IMR-90 (cell line): ENCODE data around the gene TENM3. TPM values are rescaled to one million over a fixed set of nuclear protein-coding genes. Genes with fewer than 3 reads are reported as not detected.

ENCODE experiments used
- ATAC-seq: fragments of 200-7000 bp; cut with Tn5 transposase; 2 replicates; pipeline ENCODE4 v1.9.1; 2020; ENCODE audit warnings: low read depth, mild to moderate bottlenecking, moderate library complexity
- BruUV-seq: library from RNA; stranded (reverse); fragments of 400-500 nt; replicated peaks from 2 replicates; lab custom pipeline; 2021; lab: Mats Ljungman, UMichigan
- CTCF ChIA-PET: fragments of 300-600 bp; formaldehyde crosslinking; extraction: SDS; loops from one replicate; lab custom pipeline; 2021; ENCODE audit warnings: antibody characterized with exemption; lab: Yijun Ruan, JAX
- POLR2A ChIA-PET: fragments of 300-600 bp; sonication (Branson Sonifier 250); formaldehyde crosslinking; loops from one replicate; lab custom pipeline; 2022; ENCODE audit warnings: antibody characterized with exemption; ENCODE audit not compliant: unreplicated experiment; lab: Charles Lee
- DNase-seq: peaks from one replicate; pipeline ENCODE4 v3.0.0; 2013
- H2AFZ ChIP-seq: replicated peaks from 2 replicates; pipeline ENCODE3; 2013; ENCODE audit warnings: low read length, mild to moderate bottlenecking; ENCODE audit not compliant: poor library complexity
- H2AK5ac ChIP-seq: 2 replicates; pipeline ENCODE4 v1.6.1; 2013; ENCODE audit warnings: low read depth, low read length, inconsistent platforms
- H2AK9ac ChIP-seq: replicated peaks from 2 replicates; pipeline ENCODE3; 2013; ENCODE audit warnings: mild to moderate bottlenecking, low read depth, low read length, moderate library complexity; ENCODE audit not compliant: poor library complexity
- H2BK120ac ChIP-seq: 2 replicates; pipeline ENCODE4 v1.6.1; 2013; ENCODE audit warnings: low read depth, low read length, inconsistent platforms
- H2BK15ac ChIP-seq: 3 replicates; pipeline ENCODE4 v1.6.1; 2013; ENCODE audit warnings: low read depth, low read length, inconsistent platforms
- H2BK20ac ChIP-seq: 2 replicates; pipeline ENCODE4 v1.6.1; 2013; ENCODE audit warnings: low read depth, mild to moderate bottlenecking, inconsistent platforms, low read length, moderate library complexity
- H2BK5ac ChIP-seq: 2 replicates; pipeline ENCODE4 v1.6.1; 2013; ENCODE audit warnings: mild to moderate bottlenecking, low read depth, low read length, inconsistent platforms; ENCODE audit not compliant: poor library complexity, severe bottlenecking
- H3K14ac ChIP-seq: replicated peaks from 2 replicates; pipeline ENCODE4 v1.6.1; 2013; ENCODE audit warnings: low read depth, low read length, inconsistent platforms
- H3K18ac ChIP-seq: 2 replicates; pipeline ENCODE4 v1.6.1; 2013; ENCODE audit warnings: low read depth, low read length, control low read depth
- H3K23ac ChIP-seq: 2 replicates; pipeline ENCODE4 v1.6.1; 2013; ENCODE audit warnings: low read depth, low read length, inconsistent platforms
- H3K27ac ChIP-seq: 2 replicates; pipeline ENCODE4 v1.5.1; 2013; ENCODE audit warnings: mild to moderate bottlenecking, control low read depth, low read length; ENCODE audit not compliant: insufficient read depth
- H3K27me3 ChIP-seq: 2 replicates; pipeline ENCODE4 v1.6.1; 2013; ENCODE audit warnings: low read length; ENCODE audit not compliant: control insufficient read depth, insufficient read depth
- H3K36me3 ChIP-seq: 2 replicates; pipeline ENCODE4 v1.6.1; 2013; ENCODE audit warnings: low read length, mixed read lengths; ENCODE audit not compliant: control insufficient read depth, insufficient read depth
- H3K4ac ChIP-seq: 2 replicates; pipeline ENCODE4 v1.6.1; 2013; ENCODE audit warnings: low read depth, low read length, inconsistent platforms
- H3K4me1 ChIP-seq: 2 replicates; pipeline ENCODE4 v1.6.1; 2013; ENCODE audit warnings: low read length, mixed read lengths; ENCODE audit not compliant: control insufficient read depth, insufficient read depth
- H3K4me2 ChIP-seq: 2 replicates; pipeline ENCODE4 v1.6.1; 2013; ENCODE audit warnings: low read depth, mild to moderate bottlenecking, control low read depth, low read length, moderate library complexity
- H3K4me3 ChIP-seq: 2 replicates; pipeline ENCODE4 v1.5.1; 2013; ENCODE audit warnings: low read depth, mild to moderate bottlenecking, control low read depth, low read length, moderate library complexity; ENCODE audit not compliant: insufficient read depth
- H3K56ac ChIP-seq: 2 replicates; pipeline ENCODE4 v1.6.1; 2013; ENCODE audit warnings: low read length, inconsistent platforms; ENCODE audit not compliant: insufficient read depth; ENCODE audit errors: extremely low read depth
- H3K79me1 ChIP-seq, 2 experiments: 2 replicates each; pipeline ENCODE4 v1.6.1; 2013; ENCODE audit warnings: low read length in 2 of 2, inconsistent platforms in 1 of 2, low read depth in 1 of 2
- H3K9ac ChIP-seq: 2 replicates; pipeline ENCODE4 v1.6.1; 2013; ENCODE audit warnings: low read depth, low read length, control low read depth
- H3K9me1 ChIP-seq: 2 replicates; pipeline ENCODE4 v1.6.1; 2013; ENCODE audit warnings: low read length, inconsistent platforms; ENCODE audit not compliant: insufficient read depth
- H3K9me3 ChIP-seq: 2 replicates; pipeline ENCODE4 v1.6.1; 2013; ENCODE audit warnings: low read length; ENCODE audit not compliant: control insufficient read depth, insufficient read depth
- H4K20me1 ChIP-seq: 2 replicates; pipeline ENCODE4 v1.6.1; 2013; ENCODE audit warnings: low read length, inconsistent platforms; ENCODE audit not compliant: insufficient read depth
- H4K5ac ChIP-seq: 2 replicates; pipeline ENCODE4 v1.6.1; 2013; ENCODE audit warnings: mild to moderate bottlenecking, low read depth, low read length, control low read depth
- H4K8ac ChIP-seq, 2 experiments: 2 replicates each; pipeline ENCODE4 v1.6.1; 2013; ENCODE audit warnings: low read depth in 2 of 2, low read length in 2 of 2, control low read depth in 1 of 2, inconsistent platforms in 1 of 2
- H4K91ac ChIP-seq: 2 replicates; pipeline ENCODE4 v1.6.1; 2013; ENCODE audit warnings: low read depth, low read length, inconsistent platforms; ENCODE audit not compliant: insufficient read depth
- BHLHE40 ChIP-seq: fragments of 150-350 bp; IDR thresholded peaks from 2 replicates; pipeline ENCODE4 v1.6.1; 2016; ENCODE audit warnings: mild to moderate bottlenecking, low read depth, low read length
- FOS ChIP-seq: fragments of 150-350 bp; IDR thresholded peaks from 2 replicates; pipeline ENCODE4 v1.6.1; 2016; ENCODE audit warnings: low read depth, low read length
- MAFK ChIP-seq: IDR thresholded peaks from 2 replicates; pipeline ENCODE4 v1.6.1; 2012; ENCODE audit warnings: low read depth, low read length, improper control_type of control experiment
- MXI1 ChIP-seq: IDR thresholded peaks from 2 replicates; pipeline ENCODE4 v1.6.1; 2012; ENCODE audit warnings: low read depth, mild to moderate bottlenecking, low read length, moderate library complexity, borderline replicate concordance
- POLR2A ChIP-seq: IDR thresholded peaks from 2 replicates; pipeline ENCODE4 v1.6.1; 2012; ENCODE audit warnings: mild to moderate bottlenecking, low read depth, low read length
- RAD21 ChIP-seq: IDR thresholded peaks from 2 replicates; pipeline ENCODE4 v1.6.1; 2012; ENCODE audit warnings: low read length, improper control_type of control experiment
- WGBS, 2 experiments: methylation state at CpG; one replicate each; pipeline versions ENCODE4 v1.1.5 to v1.1.7; 2013; ENCODE audit warnings: missing lambda C conversion rate in 2 of 2; ENCODE audit not compliant: insufficient read length in 1 of 2; ENCODE audit errors: extremely low coverage in 2 of 2; 5-methylcytosine and 5-hydroxymethylcytosine counted together
- dilution Hi-C: fragments of 300-500 bp; cut with HindIII; formaldehyde crosslinking; loops from one replicate; pipeline ENCODE4 v1.14.3; 2018; ENCODE audit warnings: low sequenced_read_pairs; ENCODE audit not compliant: unreplicated experiment
- in situ Hi-C: fragments of 300-500 bp; cut with MboI; formaldehyde crosslinking; loops from 3 replicates; pipeline ENCODE4 v1.14.3; 2019; ENCODE audit warnings: low sequenced_read_pairs, inconsistent platforms, mixed read lengths
- intact Hi-C: fragments of 100-400 bp; cut with micrococcal nuclease; formaldehyde crosslinking; loops from 2 replicates; pipeline ENCODE4 v1.10.0; 2022
- polyA plus RNA-seq, 3 experiments: library from polyadenylated mRNA; depleted of rRNA; stranded (reverse); fragments of >200 nt; gene quantifications; 2 replicates each; pipeline ENCODE4 v1.2.3, GENCODE V29; 2012; ENCODE audit warnings: low replicate concordance in 1 of 3
- total RNA-seq: library from RNA; depleted of rRNA; stranded (reverse); fragments of >200 nt; gene quantifications from 2 replicates; pipeline ENCODE4 v1.2.3, GENCODE V29; 2012
- TF ChIP-seq, protein P1 (sequence below): conservative IDR thresholded peaks from 2 replicates; pipeline ENCODE4 v1.5.1; 2012; ENCODE audit warnings: mild to moderate bottlenecking, low read depth, low read length, improper control_type of control experiment
- TF ChIP-seq, protein P2 (sequence below): fragments of 150-350 bp; IDR thresholded peaks from 2 replicates; pipeline ENCODE4 v1.6.1; 2016; ENCODE audit warnings: low read depth, mild to moderate bottlenecking, low read length, moderate library complexity, borderline replicate concordance
- TF ChIP-seq, protein P3 (sequence below): fragments of 150-350 bp; IDR thresholded peaks from 2 replicates; pipeline ENCODE4 v1.6.1; 2017; ENCODE audit warnings: mild to moderate bottlenecking, antibody characterized with exemption, low read length, low read depth

Gene TENM3
- total and polyA plus RNA-seq, 2 of the 4 experiments (the other 2 are of a cell fraction), result 29.9 to 173 TPM

DNA sequence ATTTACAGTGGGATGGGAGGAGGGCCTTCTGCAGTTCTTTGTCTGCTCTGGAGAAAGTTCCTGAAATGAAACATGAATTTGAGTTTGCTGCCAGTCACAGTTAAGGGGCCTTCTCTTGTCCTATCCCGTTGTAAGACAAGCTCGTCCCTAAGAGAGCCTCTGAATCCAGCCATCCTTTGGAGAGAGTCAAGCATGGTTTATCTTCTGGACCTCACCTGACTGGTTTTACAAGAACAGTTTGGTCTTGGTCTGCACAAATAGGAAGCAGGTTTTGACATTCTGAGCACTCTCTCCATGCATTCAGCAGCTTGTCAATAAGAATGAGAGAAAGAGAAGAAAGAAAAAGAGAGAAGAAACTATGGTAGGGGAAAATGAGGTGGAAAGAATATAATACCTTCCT is 20.4 kb upstream of the TENM3 start:
- Histone ChIP-seq H4K8ac (no peak overlapping the region), H4K91ac (no peak overlapping the region), H3K4ac (no peak overlapping the region), H4K5ac (no peak overlapping the region), H2BK5ac (no peak overlapping the region), H4K20me1 (no peaks in the 10 kb centered on the region), H3K27me3 (no peaks in the 10 kb centered on the region), H3K9ac (no peak overlapping the region), H3K9me3 (no peaks in the 10 kb centered on the region), H3K4me3 (no peak overlapping the region), H2AFZ (no peak overlapping the region), H3K4me1 (no peaks in the 10 kb centered on the region), H3K18ac (no peak overlapping the region), H2AK9ac (no peak overlapping the region), H3K9me1 (no peaks in the 10 kb centered on the region), H3K36me3 (no peaks in the 10 kb centered on the region), H3K14ac (no peak overlapping the region), H3K23ac (no peak overlapping the region), H2BK20ac (no peak overlapping the region), H3K4me2 (no peak overlapping the region), H3K79me1 (no peaks in the 10 kb centered on the region; a peak in 1 of 4 replicates), H3K27ac (no peak overlapping the region), H2BK15ac (no peak overlapping the region), H2AK5ac (no peak overlapping the region), H2BK120ac (no peak overlapping the region), H3K56ac (no peak overlapping the region)
- CTCF ChIA-PET, result no interaction called here
- POLR2A ChIA-PET, result no interaction called here
- intact Hi-C loops, result no loop called here
- in situ Hi-C loops, result no loop called here
- DNase-seq (no peak), ATAC-seq (no peak)
- dilution Hi-C loops, result no loop called here
- WGBS, 2 experiments, result 80% methylated on average over 2 of the region's 2 CpGs; no CpG with 5 or more reads in 1 of the 2 experiments
- no TSS peak for BruUV-seq
- TF ChIP-seq RAD21 (no peak), BHLHE40 (no peak), FOS (no peak), MXI1 (no peak), POLR2A (no peak), MAFK (no peak)
- TF ChIP-seq, protein P1, sequence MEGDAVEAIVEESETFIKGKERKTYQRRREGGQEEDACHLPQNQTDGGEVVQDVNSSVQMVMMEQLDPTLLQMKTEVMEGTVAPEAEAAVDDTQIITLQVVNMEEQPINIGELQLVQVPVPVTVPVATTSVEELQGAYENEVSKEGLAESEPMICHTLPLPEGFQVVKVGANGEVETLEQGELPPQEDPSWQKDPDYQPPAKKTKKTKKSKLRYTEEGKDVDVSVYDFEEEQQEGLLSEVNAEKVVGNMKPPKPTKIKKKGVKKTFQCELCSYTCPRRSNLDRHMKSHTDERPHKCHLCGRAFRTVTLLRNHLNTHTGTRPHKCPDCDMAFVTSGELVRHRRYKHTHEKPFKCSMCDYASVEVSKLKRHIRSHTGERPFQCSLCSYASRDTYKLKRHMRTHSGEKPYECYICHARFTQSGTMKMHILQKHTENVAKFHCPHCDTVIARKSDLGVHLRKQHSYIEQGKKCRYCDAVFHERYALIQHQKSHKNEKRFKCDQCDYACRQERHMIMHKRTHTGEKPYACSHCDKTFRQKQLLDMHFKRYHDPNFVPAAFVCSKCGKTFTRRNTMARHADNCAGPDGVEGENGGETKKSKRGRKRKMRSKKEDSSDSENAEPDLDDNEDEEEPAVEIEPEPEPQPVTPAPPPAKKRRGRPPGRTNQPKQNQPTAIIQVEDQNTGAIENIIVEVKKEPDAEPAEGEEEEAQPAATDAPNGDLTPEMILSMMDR, result no peak
- TF ChIP-seq, protein P2, sequence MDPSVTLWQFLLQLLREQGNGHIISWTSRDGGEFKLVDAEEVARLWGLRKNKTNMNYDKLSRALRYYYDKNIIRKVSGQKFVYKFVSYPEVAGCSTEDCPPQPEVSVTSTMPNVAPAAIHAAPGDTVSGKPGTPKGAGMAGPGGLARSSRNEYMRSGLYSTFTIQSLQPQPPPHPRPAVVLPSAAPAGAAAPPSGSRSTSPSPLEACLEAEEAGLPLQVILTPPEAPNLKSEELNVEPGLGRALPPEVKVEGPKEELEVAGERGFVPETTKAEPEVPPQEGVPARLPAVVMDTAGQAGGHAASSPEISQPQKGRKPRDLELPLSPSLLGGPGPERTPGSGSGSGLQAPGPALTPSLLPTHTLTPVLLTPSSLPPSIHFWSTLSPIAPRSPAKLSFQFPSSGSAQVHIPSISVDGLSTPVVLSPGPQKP, result no peak
- TF ChIP-seq, protein P3, sequence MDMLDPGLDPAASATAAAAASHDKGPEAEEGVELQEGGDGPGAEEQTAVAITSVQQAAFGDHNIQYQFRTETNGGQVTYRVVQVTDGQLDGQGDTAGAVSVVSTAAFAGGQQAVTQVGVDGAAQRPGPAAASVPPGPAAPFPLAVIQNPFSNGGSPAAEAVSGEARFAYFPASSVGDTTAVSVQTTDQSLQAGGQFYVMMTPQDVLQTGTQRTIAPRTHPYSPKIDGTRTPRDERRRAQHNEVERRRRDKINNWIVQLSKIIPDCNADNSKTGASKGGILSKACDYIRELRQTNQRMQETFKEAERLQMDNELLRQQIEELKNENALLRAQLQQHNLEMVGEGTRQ, result no peak
